Smooth muscle cell of the brain vasculature (primary cell): Measurements from ENCODE around the gene LRRC7.

ENCODE experiments used
- DNase-seq: peaks from one replicate; pipeline ENCODE4 v3.0.0-alpha.2; 2012; ENCODE audit warnings: low read depth, low spot score

The LRRC7 gene

DNA sequence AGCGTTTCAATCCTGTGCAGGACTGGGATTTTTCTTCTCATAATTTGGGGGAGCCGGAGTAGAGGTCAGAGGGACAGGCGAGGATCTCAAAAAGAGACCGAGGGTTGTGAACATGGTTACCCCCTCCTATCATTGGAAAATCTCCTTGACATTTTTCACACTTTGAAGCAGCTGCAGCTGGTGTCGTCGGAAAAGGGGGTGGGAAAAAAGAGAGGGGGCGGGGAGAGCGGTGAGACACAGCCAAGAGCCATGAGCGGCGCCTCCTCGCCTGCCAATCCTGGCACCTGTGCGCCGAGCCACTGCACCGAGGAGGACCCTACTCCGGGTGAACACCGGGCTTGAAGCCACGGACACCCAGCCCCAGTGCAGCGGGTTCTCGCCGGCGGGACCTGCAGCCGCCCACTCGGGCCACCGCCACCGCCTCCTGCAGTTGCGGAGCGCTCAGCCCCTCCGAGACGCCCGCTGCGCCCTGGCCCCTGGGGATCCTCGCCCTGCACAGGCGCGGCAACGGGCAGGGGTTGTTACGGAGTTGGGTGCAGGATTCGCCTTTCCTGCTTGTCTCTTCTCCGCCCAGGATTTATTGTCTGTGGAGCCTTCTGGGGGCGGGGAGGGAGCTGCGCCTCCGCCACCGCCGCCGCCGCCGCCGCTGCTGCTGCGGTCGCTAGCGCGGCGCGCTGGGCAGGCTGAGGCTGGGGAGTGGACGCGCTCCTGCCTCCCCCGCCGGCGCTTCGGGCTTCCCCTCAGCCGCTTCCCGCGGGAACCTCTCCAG, at the start of gene LRRC7:
TSS of gene LRRC7 (plus strand) at position 271 of the 769 bp plus-strand sequence. CDS start 718 bp downstream, outside the sequence.
- no peak for DNase-seq

GRCh38 chr1:69519006-69519405, 48.7 kb upstream of the LRRC7 start:
- no peak for DNase-seq

- no peak for DNase-seq
Measured at GRCh38 chr1:69520326-69520725, 47.4 kb upstream of the LRRC7 start.

- DNase-seq, result no peak
Measured at GRCh38 chr1:69523032-69523431, 44.7 kb upstream of the LRRC7 start.

- DNase-seq, result no peak
Measured at GRCh38 chr1:69523461-69523860, 44.3 kb upstream of the LRRC7 start.

DNA sequence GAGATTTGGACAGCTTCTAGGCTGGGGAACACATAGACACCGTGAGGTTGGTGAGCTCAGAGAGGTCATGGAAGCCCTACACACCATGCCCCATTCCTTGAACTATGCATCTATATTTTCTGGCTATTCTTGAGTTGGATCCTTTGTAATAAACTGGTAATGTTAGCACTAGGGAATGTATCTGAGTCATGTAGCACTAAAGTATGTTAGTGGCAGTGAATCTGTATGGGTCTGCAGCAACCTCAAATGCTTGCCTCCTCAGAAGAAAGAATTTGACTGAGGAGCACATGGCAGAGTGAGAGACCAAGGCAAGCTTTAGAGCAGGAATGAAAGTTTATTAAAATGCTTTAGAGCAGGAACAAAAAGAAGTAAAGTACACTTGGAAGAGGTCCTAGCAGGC, 43.7 kb upstream of the LRRC7 start:
- no peak for DNase-seq

DNA sequence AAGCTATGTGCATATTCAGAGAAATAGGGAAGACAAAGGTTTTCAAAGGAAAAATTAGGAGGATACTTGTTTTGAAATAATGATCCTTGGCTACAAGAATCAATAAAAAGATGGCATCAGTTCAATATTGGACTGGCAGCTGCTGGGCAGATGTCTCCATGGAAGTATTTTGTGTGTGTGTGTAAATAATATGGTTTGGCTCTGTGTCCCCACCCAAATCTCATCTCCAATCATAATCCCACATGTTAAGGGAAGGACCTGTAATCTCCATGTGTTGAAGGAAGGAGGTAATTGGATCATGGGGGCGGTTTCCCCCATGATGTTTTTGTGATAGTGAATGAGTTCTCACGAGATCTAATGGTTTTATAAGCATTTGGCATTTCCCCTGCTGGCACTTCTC, 40.4 kb upstream of the LRRC7 start:
- DNase-seq, result no peak

DNA sequence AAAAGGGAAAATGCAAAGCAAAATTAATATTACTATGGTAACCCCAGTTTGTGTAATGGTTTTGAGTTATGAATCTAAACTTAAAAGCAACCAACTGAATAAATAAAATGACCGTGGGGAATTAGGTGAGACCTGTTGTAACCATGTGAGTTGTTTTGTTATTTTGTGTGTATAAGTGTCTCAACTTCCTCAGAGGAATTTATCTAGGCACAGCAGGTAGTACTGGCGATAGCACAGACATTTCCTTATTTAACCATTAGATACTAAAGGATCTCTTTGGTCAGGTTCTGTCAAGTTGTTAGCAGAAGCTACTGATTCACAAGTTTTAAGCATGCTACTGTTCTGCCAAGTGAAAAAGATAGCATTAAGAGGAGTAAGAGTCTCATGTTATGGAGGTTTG, 39.3 kb upstream of the LRRC7 start:
- DNase-seq, result no peak

- DNase-seq, result no peak
Measured at GRCh38 chr1:69533343-69533742, 34.4 kb upstream of the LRRC7 start.

- no peak for DNase-seq
Measured at GRCh38 chr1:69534829-69535228, 32.9 kb upstream of the LRRC7 start.

DNA sequence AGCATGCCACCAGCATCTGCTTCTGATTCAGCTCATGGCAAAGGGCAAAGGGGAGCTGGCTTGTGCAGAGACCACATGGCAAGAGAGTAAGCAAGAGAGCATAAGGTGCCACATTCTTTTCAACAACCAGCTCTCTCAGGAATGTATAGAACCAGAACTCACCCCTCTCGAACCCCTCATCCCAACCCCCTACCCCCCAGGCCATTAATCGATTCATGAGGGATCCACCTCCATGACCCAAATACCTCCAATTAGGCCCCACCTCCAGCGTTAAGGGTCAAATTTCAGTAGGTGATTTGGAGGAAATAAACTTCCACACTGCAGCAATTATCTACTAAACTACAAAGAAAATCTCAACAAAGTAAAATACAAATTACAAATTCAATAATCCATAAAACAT, 32.2 kb upstream of the LRRC7 start:
- no peak for DNase-seq

- DNase-seq, result no peak
Measured at GRCh38 chr1:69540052-69540451, 27.7 kb upstream of the LRRC7 start.

DNA sequence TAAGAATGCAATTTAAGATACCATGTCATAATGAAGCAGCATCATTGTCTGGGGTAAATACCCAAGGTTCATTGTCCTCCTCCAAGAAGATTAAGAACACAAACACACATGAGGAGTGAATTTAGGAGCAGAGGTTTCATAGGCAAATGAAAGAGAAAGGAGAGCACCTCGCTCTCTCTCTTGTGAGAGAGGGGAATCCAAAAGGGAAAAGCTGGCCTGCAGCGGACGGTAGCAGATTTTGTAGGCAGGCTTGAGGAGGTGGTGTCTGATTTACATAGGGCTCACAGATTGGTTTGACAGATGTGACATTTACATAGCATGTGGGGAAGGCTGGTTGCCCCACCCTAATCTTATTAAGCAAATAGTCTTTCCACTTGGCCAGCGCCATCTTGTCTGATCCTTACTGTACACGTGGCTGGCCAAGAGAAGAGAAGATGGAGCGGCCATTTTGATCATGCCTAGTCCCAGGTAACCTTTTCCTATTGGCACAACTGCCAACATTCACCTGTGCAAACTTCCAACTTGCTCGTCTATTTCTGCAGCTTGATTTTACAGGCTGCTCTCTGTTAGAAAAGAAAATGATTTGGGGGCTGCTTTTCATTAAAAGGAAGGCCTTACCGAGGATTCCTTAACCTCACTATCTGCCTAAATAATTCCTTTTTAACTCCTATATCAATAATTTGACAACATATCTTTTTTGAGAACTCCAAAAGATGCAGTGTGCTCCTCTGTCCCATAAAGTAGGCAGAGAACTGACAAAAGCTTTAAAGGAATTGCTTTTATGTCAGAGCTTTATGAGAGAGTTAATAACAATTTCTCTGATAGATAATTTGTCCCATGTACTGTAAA, 16.0 kb upstream of the LRRC7 start:
- no peak for DNase-seq

DNA sequence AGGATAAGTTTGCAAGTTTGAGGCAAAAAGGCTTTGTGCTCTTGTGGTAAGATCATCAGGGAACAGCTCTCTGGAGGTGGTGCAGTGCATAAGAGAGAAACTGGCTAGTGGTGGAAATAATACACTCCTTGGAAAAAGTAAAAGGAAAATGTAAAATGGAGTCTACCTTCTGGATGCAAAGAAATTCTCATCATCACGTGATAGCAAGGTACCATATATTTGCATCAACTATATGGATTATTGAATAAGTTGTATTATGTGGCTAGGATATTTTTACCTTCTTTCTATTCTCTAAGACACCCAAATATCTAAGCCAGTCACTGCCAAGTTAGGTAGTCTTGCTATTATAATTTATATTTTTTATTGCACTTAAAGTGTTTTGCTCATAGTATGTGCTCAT, 14.0 kb upstream of the LRRC7 start:
- no peak for DNase-seq

DNA sequence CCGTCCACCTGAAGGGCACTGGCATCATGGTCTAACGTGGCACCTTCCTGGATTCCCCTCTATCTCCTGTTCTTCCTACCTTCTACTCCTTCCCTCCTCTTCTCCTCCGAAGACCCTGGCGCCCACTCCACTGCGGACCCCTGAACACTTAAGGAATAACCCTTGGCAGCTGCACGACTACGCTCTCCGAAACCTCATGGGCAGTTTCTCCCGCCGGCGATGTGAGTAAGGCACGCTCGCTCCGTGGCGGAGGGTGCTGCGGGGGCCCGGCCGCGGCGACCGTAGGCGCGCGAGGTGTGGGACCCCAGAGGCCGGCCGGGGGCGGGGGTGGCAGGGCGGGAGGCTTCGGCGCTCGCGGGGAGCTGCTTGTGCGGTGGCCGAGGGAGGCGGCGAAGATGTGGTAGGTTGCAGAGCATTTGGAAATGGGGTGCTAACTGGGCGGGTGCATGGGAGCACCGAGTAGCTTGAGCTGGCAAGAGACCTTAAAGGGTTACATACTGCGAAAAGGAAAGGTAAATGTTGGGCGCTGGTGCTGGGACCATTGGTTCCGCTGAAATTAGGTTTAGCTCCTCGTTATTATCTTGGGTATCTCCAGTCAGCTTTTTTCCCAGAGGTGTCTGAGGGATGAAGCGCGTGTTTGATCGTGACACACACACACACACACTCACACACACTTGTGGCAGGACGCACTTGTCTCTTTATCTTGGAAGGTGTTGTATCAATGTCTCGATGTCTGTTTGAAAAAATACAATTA, 876 bp downstream of the LRRC7 start:
- no peak for DNase-seq

GRCh38 chr1:69569175-69569541, 1.4 kb downstream of the LRRC7 start:
- no peak for DNase-seq

- no peak for DNase-seq
Measured at GRCh38 chr1:69569576-69570328, 2.0 kb downstream of the LRRC7 start.

DNA sequence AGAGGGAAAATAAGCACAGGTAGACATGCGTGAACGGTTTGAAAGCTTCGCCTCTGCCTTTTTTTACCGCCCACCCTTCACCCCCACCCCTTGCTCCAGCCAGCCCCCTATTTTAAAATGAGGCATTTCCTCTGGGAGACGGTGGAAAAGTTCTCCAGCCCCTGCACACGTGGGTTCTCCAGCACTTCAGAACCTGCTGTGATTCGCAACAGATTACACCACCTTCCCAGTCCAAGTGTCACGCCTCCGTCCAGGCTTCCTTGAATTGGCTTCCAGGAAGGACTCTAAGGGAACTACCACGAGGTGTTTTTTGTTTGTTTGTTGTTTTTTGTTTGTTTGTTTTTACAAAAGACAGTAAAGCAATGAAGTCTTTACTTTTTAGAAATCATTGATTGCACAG, 2.6 kb downstream of the LRRC7 start:
- no peak for DNase-seq

GRCh38 chr1:69572921-69573320, 5.2 kb downstream of the LRRC7 start:
- DNase-seq, result no peak

DNA sequence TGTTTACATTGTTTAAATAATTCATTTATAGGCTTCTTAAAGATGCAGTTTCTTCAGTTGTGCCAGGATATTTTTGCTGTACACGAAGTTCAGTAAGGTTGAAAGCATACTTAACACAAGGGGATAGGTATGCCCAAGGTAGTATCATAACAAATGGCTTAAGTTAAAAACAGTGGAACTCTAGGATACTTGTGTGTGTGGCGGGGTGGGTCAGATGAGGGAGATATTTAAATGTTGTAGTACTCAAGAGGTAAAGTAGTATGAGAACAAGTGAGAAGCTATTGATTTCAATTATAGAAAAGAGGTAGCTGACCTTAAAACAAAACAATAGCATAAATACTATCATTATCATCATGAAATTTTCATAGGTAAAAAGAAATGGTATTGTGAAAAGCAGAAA, 6.2 kb downstream of the LRRC7 start:
- no peak for DNase-seq

DNA sequence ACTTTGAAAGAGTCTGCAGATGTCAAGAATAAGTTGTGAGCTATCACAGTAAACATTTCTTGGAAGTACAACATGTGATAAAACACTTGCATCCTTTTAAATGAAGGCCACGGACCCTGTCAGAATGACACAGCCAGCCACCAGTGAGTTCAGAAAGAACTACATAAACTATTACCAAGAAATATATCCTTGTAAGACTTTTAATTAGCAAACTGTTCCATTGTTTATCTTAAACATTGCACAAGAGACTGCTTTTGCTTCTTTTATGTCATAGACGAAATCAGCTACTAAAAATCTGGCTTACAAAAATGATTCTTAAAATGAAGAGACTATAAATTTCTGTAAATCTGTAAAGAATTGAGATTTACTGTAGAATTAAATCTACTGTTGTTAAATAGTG, 17.9 kb downstream of the LRRC7 start:
- no peak for DNase-seq

DNA sequence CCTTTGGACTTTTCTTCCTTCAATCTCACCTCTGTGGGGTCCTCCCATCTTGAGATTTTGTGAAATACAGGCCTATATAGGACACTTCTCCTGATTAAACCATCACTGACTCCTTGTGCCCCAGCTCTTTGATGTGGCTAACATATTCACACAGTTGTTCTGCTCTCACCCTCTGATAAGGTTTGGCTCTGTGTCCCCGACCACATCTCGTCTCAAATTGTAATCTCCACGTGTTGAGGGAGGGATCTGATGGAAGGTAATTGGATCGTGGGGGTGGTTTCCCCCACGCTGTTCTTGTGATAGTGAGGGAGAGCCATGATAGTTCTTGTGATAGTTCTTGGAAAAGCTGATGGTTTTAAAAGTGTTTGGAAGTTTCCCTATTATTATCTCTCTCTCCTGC, 19.7 kb downstream of the LRRC7 start:
- DNase-seq, result no peak
